G401 (cell line): Measurements from ENCODE around the gene MICA. TPM values are rescaled to one million over a fixed set of nuclear protein-coding genes. Genes with fewer than 3 reads are reported as not detected.
"Not testable (repeated sequence)": the region's sequence is repeated elsewhere in the genome, so short reads cannot be mapped to it uniquely, and the experiment has no call there.

Experiments
- DNase-seq: peaks from one replicate; pipeline ENCODE4 v3.0.0-alpha.2; 2015; ENCODE audit warnings: low spot score
- in situ Hi-C: cut with HindIII; loops from 2 replicates; pipeline ENCODE4 v1.10.0; 2016; ENCODE audit warnings: low sequenced_read_pairs, mixed read lengths
- total RNA-seq: library from RNA; depleted of rRNA; stranded (reverse); fragments of >200 nt; shearing (Covaris generic); gene quantifications from 2 replicates; pipeline ENCODE4 v1.2.3, GENCODE V29; 2014

The MICA gene
- total RNA-seq, 1 experiment from 2014 or later, result 44.1 TPM

GRCh38 chr6:31402324-31403282 lies 792 bp upstream of the MICA start:
- in situ Hi-C loops, result no loop called here

GRCh38 chr6:31404061-31404364 lies 618 bp downstream of the MICA start:
- in situ Hi-C loops, DNase-seq: not testable (repeated sequence)

More at GRCh38 chr6:31402324-31403282, 792 bp upstream of the MICA start:
- peak; percentile 77 for DNase-seq

- in situ Hi-C loops, result no loop called here
- no peak for DNase-seq
Measured at GRCh38 chr6:31405996-31406395, 2.6 kb downstream of the MICA start.

- in situ Hi-C loops, result no loop called here
- DNase-seq, result no peak
Measured at GRCh38 chr6:31407699-31408098, 4.3 kb downstream of the MICA start.

- no peak for DNase-seq
- in situ Hi-C loops, result no loop called here
Measured at GRCh38 chr6:31412506-31412905, 9.1 kb downstream of the MICA start.

- in situ Hi-C loops, DNase-seq: not testable (repeated sequence)
Measured at GRCh38 chr6:31414148-31414770, 10.9 kb downstream of the MICA start.

GRCh38 chr6:31414771-31415265 lies 11.4 kb downstream of the MICA start:
- no peak for DNase-seq

GRCh38 chr6:31416394-31417014 lies 13.1 kb downstream of the MICA start:
- no peak for DNase-seq
- in situ Hi-C loops, result no loop called here

More at GRCh38 chr6:31414771-31415265, 11.4 kb downstream of the MICA start:
- in situ Hi-C loops, result no loop called here

- in situ Hi-C loops, result no loop called here
- peak; percentile 34 for DNase-seq
Measured at GRCh38 chr6:31418251-31418650, 14.9 kb downstream of the MICA start.

- in situ Hi-C loops, result no loop called here
- DNase-seq, result no peak
Measured at GRCh38 chr6:31419842-31420241, 16.4 kb downstream of the MICA start.

- DNase-seq, result no peak
- in situ Hi-C loops, result no loop called here
Measured at GRCh38 chr6:31420546-31420945, 17.2 kb downstream of the MICA start.

- in situ Hi-C loops, result no loop called here
- no peak for DNase-seq
Measured at GRCh38 chr6:31422587-31422986, 19.2 kb downstream of the MICA start.

- in situ Hi-C loops, result no loop called here
- DNase-seq, result no peak
Measured at GRCh38 chr6:31423550-31423949, 20.2 kb downstream of the MICA start.

- in situ Hi-C loops, result no loop called here
- no peak for DNase-seq
Measured at GRCh38 chr6:31426395-31427354, 23.3 kb downstream of the MICA start.

- in situ Hi-C loops, result no loop called here
- DNase-seq, result no peak
Measured at GRCh38 chr6:31430449-31430848, 27.1 kb downstream of the MICA start.

- DNase-seq, in situ Hi-C loops: not testable (repeated sequence)
Measured at GRCh38 chr6:31435051-31435450, 31.7 kb downstream of the MICA start.

GRCh38 chr6:31438222-31438621 lies 34.8 kb downstream of the MICA start:
- no peak for DNase-seq
- in situ Hi-C loops, result no loop called here

- in situ Hi-C loops, result no loop called here
Measured at GRCh38 chr6:31438677-31439076, 35.3 kb downstream of the MICA start.

More at GRCh38 chr6:31438677-31439076, 35.3 kb downstream of the MICA start:
- no peak for DNase-seq
